HEK293T (cell line): ENCODE data around the gene NAV2.

Experiments
- ARNT ChIP-seq: fragments of 450-650 bp; IDR thresholded peaks from 2 replicates; pipeline ENCODE4 v1.6.1; 2017; ENCODE audit warnings: mild to moderate bottlenecking
- BHLHE40 ChIP-seq: fragments of 450-650 bp; IDR thresholded peaks from 2 replicates; pipeline ENCODE4 v1.6.1; 2016; ENCODE audit warnings: mild to moderate bottlenecking, moderate library complexity, borderline replicate concordance
- ELF4 ChIP-seq: fragments of 450-650 bp; IDR thresholded peaks from 2 replicates; pipeline ENCODE4 v1.6.1; 2017; ENCODE audit warnings: antibody characterized with exemption
- FOXA1 ChIP-seq: fragments of 450-650 bp; IDR thresholded peaks from 2 replicates; pipeline ENCODE4 v1.6.1; 2016; ENCODE audit warnings: mild to moderate bottlenecking
- FOXK2 ChIP-seq: fragments of 450-650 bp; IDR thresholded peaks from 2 replicates; pipeline ENCODE4 v1.6.1; 2016; ENCODE audit warnings: mild to moderate bottlenecking
- FOXM1 ChIP-seq: fragments of 450-650 bp; IDR thresholded peaks from 2 replicates; pipeline ENCODE4 v1.6.1; 2017; ENCODE audit warnings: mild to moderate bottlenecking, borderline replicate concordance
- HDGF ChIP-seq: fragments of 450-650 bp; IDR thresholded peaks from 2 replicates; pipeline ENCODE4 v1.6.1; 2017; ENCODE audit warnings: antibody characterized with exemption, borderline replicate concordance
- L3MBTL2 ChIP-seq: fragments of 450-650 bp; conservative IDR thresholded peaks from 2 replicates; pipeline ENCODE4 v1.6.1; 2016; ENCODE audit warnings: mild to moderate bottlenecking
- NFRKB ChIP-seq: fragments of 450-650 bp; IDR thresholded peaks from 2 replicates; pipeline ENCODE4 v1.6.1; 2016; ENCODE audit warnings: mild to moderate bottlenecking, moderate library complexity
- PKNOX1 ChIP-seq: fragments of 450-650 bp; IDR thresholded peaks from 2 replicates; pipeline ENCODE4 v1.6.1; 2016
- SP1 ChIP-seq: fragments of 450-650 bp; IDR thresholded peaks from 2 replicates; pipeline ENCODE4 v1.6.1; 2017
- SUZ12 ChIP-seq: fragments of 450-650 bp; IDR thresholded peaks from 2 replicates; pipeline ENCODE4 v1.6.1; 2016; ENCODE audit warnings: mild to moderate bottlenecking
- ZNF384 ChIP-seq: fragments of 450-650 bp; IDR thresholded peaks from 2 replicates; pipeline ENCODE4 v1.6.1; 2016

- TF ChIP-seq NFRKB (no peak), FOXK2 (no peak), HDGF (no peak), FOXM1 (no peak), BHLHE40 (no peak), SP1 (no peak), ELF4 (no peak), SUZ12 (no peak), FOXA1 (no peak), ARNT (no peak), L3MBTL2 (no peak), PKNOX1 (no peak), ZNF384 (no peak)
Measured at GRCh38 chr11:19956228-19956627, 243.6 kb downstream of the NAV2 start.
